GM19328 (cell line): ENCODE results near the gene STX18.
"Not testable (repeated sequence)": the region's sequence is repeated elsewhere in the genome, so short reads cannot be mapped to it uniquely, and the experiment has no call there.

Source experiments
- ATAC-seq: cut with Tn5 transposase; IDR thresholded peaks from one replicate; pipeline ENCODE4 v1.9.1; 2021; ENCODE audit warnings: mild to moderate bottlenecking, moderate library complexity; ENCODE audit not compliant: unreplicated experiment

Gene STX18

GRCh38 chr4:4422856-4423499 lies 118.9 kb downstream of the STX18 start:
- ATAC-seq = no peak

- not testable (repeated sequence) for ATAC-seq
These were observed 119.7 kb downstream of the STX18 start for GRCh38 chr4:4422117-4422516.

GRCh38 chr4:4421356-4421755 lies 120.5 kb downstream of the STX18 start:
- ATAC-seq = no peak

- ATAC-seq = no peak
These were observed 121.4 kb downstream of the STX18 start for GRCh38 chr4:4420421-4420820.

- ATAC-seq = no peak
These were observed 122.0 kb downstream of the STX18 start for GRCh38 chr4:4419896-4420295.

- no peak for ATAC-seq
These were observed 123.0 kb downstream of the STX18 start for GRCh38 chr4:4418676-4419390.

- no peak for ATAC-seq
These were observed 124.0 kb downstream of the STX18 start for GRCh38 chr4:4417886-4418285.

GRCh38 chr4:4416981-4417380 lies 124.9 kb downstream of the STX18 start:
- ATAC-seq = no peak

GRCh38 chr4:4415806-4416805 lies 125.7 kb downstream of the STX18 start:
- ATAC-seq = no peak

GRCh38 chr4:4415107-4415805 lies 126.6 kb downstream of the STX18 start:
- ATAC-seq = no peak

- ATAC-seq = no peak
These were observed 128.0 kb downstream of the STX18 start for GRCh38 chr4:4413806-4414205.

GRCh38 chr4:4413373-4413725 lies 128.5 kb downstream of the STX18 start:
- ATAC-seq = no peak

- ATAC-seq = no peak
These were observed 129.0 kb downstream of the STX18 start for GRCh38 chr4:4412641-4413372.

- no peak for ATAC-seq
These were observed 129.9 kb downstream of the STX18 start for GRCh38 chr4:4411906-4412305.

- no peak for ATAC-seq
These were observed 131.6 kb downstream of the STX18 start for GRCh38 chr4:4410271-4410670.

GRCh38 chr4:4409416-4410115 lies 132.3 kb downstream of the STX18 start:
- ATAC-seq = no peak

- ATAC-seq = no peak
These were observed 133.1 kb downstream of the STX18 start for GRCh38 chr4:4408576-4409335.

GRCh38 chr4:4408132-4408523 lies 133.7 kb downstream of the STX18 start:
- no peak for ATAC-seq
